Heart left ventricle (tissue), 16 donors: ENCODE measurements around the gene TBL1X. TPM values are rescaled to one million over a fixed set of nuclear protein-coding genes. Genes with fewer than 3 reads are reported as not detected.

Experiments
- ATAC-seq, 4 donors: fragments of 200-7000 bp; cut with Tn5 transposase; one replicate each; pipeline ENCODE4 v1.9.1; 2020 to 2022; ENCODE audit warnings: moderate library complexity in 4 of 4, mild to moderate bottlenecking in 3 of 4, moderate number of reproducible peaks in 1 of 4
- DNase-seq, 5 donors: peaks; one replicate each; pipeline ENCODE4 v3.0.0-alpha.2; 2020
- H3K27ac ChIP-seq, 12 donors: fragments of 200-600 bp; sonication (generic) in 4 of 12; one replicate each; pipeline versions ENCODE4 v1.5.0 to v1.8.0; 2016 to 2022; ENCODE audit warnings: mild to moderate bottlenecking in 2 of 12
- H3K27me3 ChIP-seq, 9 donors: fragments of 200-600 bp; sonication (generic) in 2 of 9; one replicate each; pipeline versions ENCODE4 v1.5.1 to v1.8.0; 2016 to 2022; ENCODE audit warnings: mild to moderate bottlenecking in 3 of 9
- H3K36me3 ChIP-seq, 9 donors: fragments of 200-600 bp; sonication (generic) in 2 of 9; one replicate each; pipeline versions ENCODE4 v1.5.0 to v1.8.0; 2018 to 2022; ENCODE audit warnings: mild to moderate bottlenecking in 2 of 9
- H3K4me1 ChIP-seq, 12 donors: fragments of 200-600 bp; sonication (generic) in 4 of 12; one replicate each; pipeline versions ENCODE4 v1.5.0 to v1.8.0; 2016 to 2022; ENCODE audit warnings: mild to moderate bottlenecking in 3 of 12
- H3K4me3 ChIP-seq, 12 donors: fragments of 200-600 bp; sonication (generic) in 4 of 12; one replicate each; pipeline versions ENCODE4 v1.5.0 to v1.8.0; 2017 to 2022; ENCODE audit warnings: mild to moderate bottlenecking in 9 of 12, moderate library complexity in 4 of 12
- H3K9me3 ChIP-seq, 12 donors: fragments of 200-600 bp; sonication (generic) in 4 of 12; one replicate each; pipeline versions ENCODE4 v1.5.0 to v1.8.0; 2016 to 2022; ENCODE audit warnings: mild to moderate bottlenecking in 1 of 12
- POLR2A ChIP-seq, 2 donors: fragments of 450-650 bp; IDR thresholded peaks; one replicate each; pipeline ENCODE4 v1.6.1; 2017; ENCODE audit warnings: antibody characterized with exemption in 2 of 2, mild to moderate bottlenecking in 2 of 2, moderate library complexity in 2 of 2
- WGBS, 4 donors: extraction: QIAGEN DNeasy Blood & Tissue Kit in 2 of 4; methylation state at CpG; one replicate each; pipeline versions ENCODE4 v1.1.5 to v1.1.7; 2013 to 2018; 5-methylcytosine and 5-hydroxymethylcytosine counted together
- intact Hi-C, 10 donors: fragments of 100-400 bp; cut with DNase I; formaldehyde crosslinking; loops; one replicate each; pipeline versions ENCODE4 v1.11.1 to v1.14.2; 2022
- polyA plus RNA-seq, 2 donors: library from polyadenylated mRNA; stranded (reverse); fragments of 200-250 nt; gene quantifications; one replicate each; pipeline ENCODE4 v1.2.3, GENCODE V29; 2013
- total RNA-seq, 9 donors: library from RNA; depleted of rRNA in 2 of 9; stranded (reverse); fragments of >200 nt in 2 of 9; fragmentation: NEBNext Ultra II Directional in 3 of 9; extraction: Animal tissue kit (Norgen Biotek cat#: 25700) in 3 of 9; gene quantifications; one replicate each; pipeline versions ENCODE4 v1.1.0 to v1.2.4, GENCODE V29; 2016 to 2023
- TF ChIP-seq, protein P1 (sequence below), 12 donors: fragments of 200-600 bp; sonication (generic) in 4 of 12; IDR thresholded peaks; one replicate each; pipeline versions ENCODE4 v1.5.0 to v1.8.0; 2018 to 2022; ENCODE audit warnings: antibody characterized with exemption in 12 of 12, mild to moderate bottlenecking in 5 of 12
- donor health status: ischemic (EF 13 %, LVEDD 7.1; RV severe dilation, severe dysfunction).
- donor health status: healthy with polysubstance abuse.
- donor health status: DM: no; HTN: yes; CAD: no.
- donor health status: DM: no; HTN: no; CAD: no.
- donor health status: ischemic (EF 25% LVEDD 6.9; RV normal size, moderate dysfunction).
- donor health status: ischemic (EF 25% LVEDD 5.7; RV mildly dilated, moderate dysfunction).
- donor health status: healthy.
- donor health status: DM: yes; HTN: yes; CAD: no.
- donor health status: ischemic (EF 35%, LVEDD 5.7; RV mildly dilated, moderate dysfunction).
- donor health status: nonischemic (EF 11% LVEDD 7.7; RV severe dilation, severe dysfunction).
- donor health status: DM: yes; HTN: yes; CAD: no.
- donor health status: PGD.
- donor health status: ischemic (EF 29% LVEDD 5.4; RV normal size, mild dysfunction).
- donor health status: nonischemic (EF 23%, LVEDD 6.1; RV moderate dilation, normal function).

The TBL1X gene
- total and polyA plus RNA-seq, 11 donors: 2.4 to 30.7 (median 9.7) TPM

- H3K4me1 ChIP-seq: no peaks in the 10 kb centered on the region
- WGBS, 4 donors: 94 to 99% (median 95%) methylated on average over 5 of the region's 5 CpGs
- DNase-seq (no peak), ATAC-seq (no peak)
- H3K36me3 ChIP-seq: no peaks in the 10 kb centered on the region
- no peak overlapping the region for H3K4me3 ChIP-seq
- no peak for TF ChIP-seq POLR2A (IDR thresholded peaks at IDR 0.05)
- TF ChIP-seq, protein P1, sequence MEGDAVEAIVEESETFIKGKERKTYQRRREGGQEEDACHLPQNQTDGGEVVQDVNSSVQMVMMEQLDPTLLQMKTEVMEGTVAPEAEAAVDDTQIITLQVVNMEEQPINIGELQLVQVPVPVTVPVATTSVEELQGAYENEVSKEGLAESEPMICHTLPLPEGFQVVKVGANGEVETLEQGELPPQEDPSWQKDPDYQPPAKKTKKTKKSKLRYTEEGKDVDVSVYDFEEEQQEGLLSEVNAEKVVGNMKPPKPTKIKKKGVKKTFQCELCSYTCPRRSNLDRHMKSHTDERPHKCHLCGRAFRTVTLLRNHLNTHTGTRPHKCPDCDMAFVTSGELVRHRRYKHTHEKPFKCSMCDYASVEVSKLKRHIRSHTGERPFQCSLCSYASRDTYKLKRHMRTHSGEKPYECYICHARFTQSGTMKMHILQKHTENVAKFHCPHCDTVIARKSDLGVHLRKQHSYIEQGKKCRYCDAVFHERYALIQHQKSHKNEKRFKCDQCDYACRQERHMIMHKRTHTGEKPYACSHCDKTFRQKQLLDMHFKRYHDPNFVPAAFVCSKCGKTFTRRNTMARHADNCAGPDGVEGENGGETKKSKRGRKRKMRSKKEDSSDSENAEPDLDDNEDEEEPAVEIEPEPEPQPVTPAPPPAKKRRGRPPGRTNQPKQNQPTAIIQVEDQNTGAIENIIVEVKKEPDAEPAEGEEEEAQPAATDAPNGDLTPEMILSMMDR (IDR thresholded peaks at IDR 0.05): no peak
- no peak overlapping the region for H3K27ac ChIP-seq
- intact Hi-C loops: no loop called here
- H3K9me3 ChIP-seq: no peaks in the 10 kb centered on the region
- no peaks in the 10 kb centered on the region for H3K27me3 ChIP-seq
Observed at GRCh38 chrX:9619133-9619532, 154.3 kb downstream of the TBL1X start.

DNA sequence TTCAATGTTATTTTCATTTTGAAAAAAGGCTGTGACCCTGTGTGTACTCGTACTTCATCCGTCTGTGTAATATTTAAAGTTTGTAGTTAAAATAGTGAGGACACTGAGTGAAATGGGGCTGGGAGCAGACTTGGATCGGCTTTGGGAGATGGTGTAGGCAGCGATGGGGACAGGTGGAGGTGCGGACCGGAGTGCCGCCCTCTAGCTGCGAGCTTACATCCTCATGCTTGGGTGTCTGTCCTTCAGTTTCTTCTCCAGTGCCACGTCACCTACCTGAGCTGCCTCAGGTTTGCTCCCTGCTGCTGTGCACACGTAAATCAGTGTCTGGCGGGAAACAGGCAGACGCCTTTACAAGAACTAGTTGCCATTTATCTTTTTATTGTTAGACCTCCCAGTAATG, 154.7 kb downstream of the TBL1X start:
- intact Hi-C loops: no loop called here
- H3K4me3 ChIP-seq: no peak overlapping the region
- no peaks in the 10 kb centered on the region for H3K27me3 ChIP-seq
- H3K36me3 ChIP-seq: no peaks in the 10 kb centered on the region
- H3K27ac ChIP-seq: no peak overlapping the region
- TF ChIP-seq, protein P1 (IDR thresholded peaks at IDR 0.05): no peak
- no peak for TF ChIP-seq POLR2A (IDR thresholded peaks at IDR 0.05)
- ATAC-seq (no peak), DNase-seq (no peak)
- H3K4me1 ChIP-seq: no peaks in the 10 kb centered on the region
- H3K9me3 ChIP-seq: no peaks in the 10 kb centered on the region
- WGBS, 4 donors: 84 to 97% (median 93%) methylated on average over 12 of the region's 12 CpGs

DNA sequence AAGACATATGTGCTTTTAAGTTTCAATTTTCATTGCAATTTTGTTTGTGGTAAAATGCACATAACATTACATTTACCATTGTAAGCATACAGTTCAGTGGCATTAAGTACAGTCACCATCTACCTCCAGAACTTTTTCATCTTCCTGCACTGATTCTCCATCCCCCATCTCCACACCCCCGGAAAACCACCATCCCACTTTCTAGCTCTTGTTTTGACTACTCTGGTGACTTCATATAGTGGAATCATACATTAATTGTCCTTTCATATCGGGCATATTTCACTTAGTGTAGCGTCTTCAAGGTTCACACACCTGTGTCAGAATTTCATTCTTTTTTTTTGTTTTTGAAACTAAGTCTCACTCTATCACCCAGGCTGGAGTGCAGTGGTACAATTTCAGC, 157.3 kb downstream of the TBL1X start:
- peaks cover 0 to 3% (median 0%) of the 10 kb centered on the region in 12 donors for H3K4me1 ChIP-seq
- no peak for ATAC-seq
- H3K4me3 ChIP-seq: no peak overlapping the region
- H3K27me3 ChIP-seq: no peaks in the 10 kb centered on the region
- H3K9me3 ChIP-seq: no peaks in the 10 kb centered on the region
- no peak for DNase-seq
- TF ChIP-seq, protein P1 (IDR thresholded peaks at IDR 0.05): no peak
- TF ChIP-seq POLR2A (IDR thresholded peaks at IDR 0.05): no peak
- no peaks in the 10 kb centered on the region for H3K36me3 ChIP-seq
- H3K27ac ChIP-seq: no peak overlapping the region
- intact Hi-C loops: no loop called here
- 84 to 98% (median 94%) methylated on average over 3 of the region's 3 CpGs for WGBS, 4 donors

DNA sequence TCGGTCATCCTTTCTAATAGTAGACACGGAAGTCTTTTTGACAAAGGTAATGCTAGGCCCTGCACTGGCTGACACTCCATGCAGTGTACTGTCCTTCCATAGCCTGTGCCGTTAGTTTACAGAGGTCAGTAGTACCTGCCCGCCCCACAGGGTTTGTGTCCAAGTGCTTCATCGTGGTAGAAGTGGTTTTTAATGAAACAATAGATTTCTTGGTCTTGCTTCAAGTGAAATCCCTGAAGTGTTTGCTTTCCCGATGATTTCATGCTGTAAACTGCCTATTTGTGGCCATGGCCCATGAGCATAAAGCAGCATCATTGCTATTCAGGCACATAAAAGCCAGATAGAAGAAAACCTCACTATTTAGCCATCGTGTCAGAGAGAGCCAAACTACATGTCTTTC, 161.5 kb downstream of the TBL1X start:
- intact Hi-C loops: no loop called here
- Histone ChIP-seq H3K36me3 (no peaks in the 10 kb centered on the region), H3K4me1 (peaks cover 0 to 7% (median 0%) of the 10 kb centered on the region in 12 donors), H3K4me3 (no peak overlapping the region), H3K27ac (no peak overlapping the region), H3K9me3 (no peaks in the 10 kb centered on the region), H3K27me3 (peaks cover 0 to 2% (median 0%) of the 10 kb centered on the region in 9 donors)
- TF ChIP-seq, protein P1 (IDR thresholded peaks at IDR 0.05): no peak
- TF ChIP-seq POLR2A (IDR thresholded peaks at IDR 0.05): no peak
- WGBS, 4 donors: 77 to 86% (median 84%) methylated on average over 7 of the region's 7 CpGs
- DNase-seq: no peak
- no peak for ATAC-seq
